Naive thymus-derived CD4-positive, alpha-beta T cell (primary cell): ENCODE results near the gene ARMC2. TPM values are rescaled to one million over a fixed set of nuclear protein-coding genes. Genes with fewer than 3 reads are reported as not detected.

Experiments
- ATAC-seq: fragments of 150-1000 bp; cut with Tn5 transposase; 2 replicates; pipeline ENCODE4 v1.10.0; 2021; ENCODE audit warnings: mild to moderate bottlenecking, moderate library complexity
- CTCF ChIA-PET: fragments of 350-600 bp; sonication (Branson Sonifier 250); formaldehyde crosslinking; loops from one replicate; lab custom pipeline; 2021; ENCODE audit warnings: antibody characterized with exemption; lab: Charles Lee
- POLR2A ChIA-PET: fragments of 350-600 bp; sonication (Branson Sonifier 250); formaldehyde crosslinking; loops from one replicate; lab custom pipeline; 2021; ENCODE audit warnings: antibody characterized with exemption, inconsistent platforms; lab: Charles Lee
- DNase-seq, 9 donors: peaks; one replicate each; pipeline versions ENCODE4 v3.0.0 to v3.0.0-alpha.2; 2020 to 2022; ENCODE audit warnings: mixed read lengths in 1 of 9
- H3K27ac ChIP-seq: one replicate; pipeline ENCODE4 v1.7.0; 2013; ENCODE audit warnings: mild to moderate bottlenecking, low read depth, low read length, moderate library complexity
- H3K27me3 ChIP-seq, 2 donors: one replicate each; pipeline ENCODE4 v1.7.0; 2013; ENCODE audit warnings: low read length in 2 of 2, mild to moderate bottlenecking in 2 of 2, moderate library complexity in 2 of 2; ENCODE audit not compliant: control insufficient read depth in 2 of 2, insufficient read depth in 2 of 2
- H3K36me3 ChIP-seq, 3 experiments: 1 replicate in 2 of 3; 2 replicates in 1 of 3; pipeline ENCODE4 v1.7.0; 2013; ENCODE audit warnings: low read length in 3 of 3, mild to moderate bottlenecking in 3 of 3, moderate library complexity in 1 of 3; ENCODE audit not compliant: insufficient read depth in 3 of 3, control insufficient read depth in 2 of 3
- H3K4me1 ChIP-seq, 2 donors: one replicate each; pipeline ENCODE4 v1.7.0; 2013; ENCODE audit warnings: low read length in 2 of 2, mild to moderate bottlenecking in 2 of 2, moderate library complexity in 1 of 2; ENCODE audit not compliant: control insufficient read depth in 2 of 2, insufficient read depth in 2 of 2
- H3K4me3 ChIP-seq: 2 replicates; pipeline ENCODE4 v1.7.0; 2013; ENCODE audit warnings: mild to moderate bottlenecking, low read length
- H3K9me3 ChIP-seq, 3 experiments: 1 replicate in 2 of 3; 2 replicates in 1 of 3; pipeline ENCODE4 v1.7.0; 2013; ENCODE audit warnings: low read length in 3 of 3; ENCODE audit not compliant: control insufficient read depth in 2 of 3
- H3K27ac Mint-ChIP-seq, 9 donors: one replicate each; pipeline ENCODE4 v1.8.0; 2020 to 2022; ENCODE audit warnings: mixed read lengths in 9 of 9, mild to moderate bottlenecking in 8 of 9, moderate library complexity in 5 of 9, inconsistent platforms in 2 of 9
- H3K27me3 Mint-ChIP-seq, 5 donors: one replicate each; pipeline ENCODE4 v1.8.0; 2021 to 2022; ENCODE audit warnings: mixed read lengths in 5 of 5, mild to moderate bottlenecking in 1 of 5
- H3K36me3 Mint-ChIP-seq, 5 donors: one replicate each; pipeline ENCODE4 v1.8.0; 2020 to 2022; ENCODE audit warnings: mixed read lengths in 5 of 5, mild to moderate bottlenecking in 3 of 5, inconsistent platforms in 1 of 5
- H3K4me1 Mint-ChIP-seq, 7 donors: one replicate each; pipeline ENCODE4 v1.8.0; 2020 to 2022; ENCODE audit warnings: mixed read lengths in 7 of 7, mild to moderate bottlenecking in 3 of 7, inconsistent platforms in 1 of 7
- H3K4me3 Mint-ChIP-seq, 10 donors: one replicate each; pipeline ENCODE4 v1.8.0; 2020 to 2022; ENCODE audit warnings: mild to moderate bottlenecking in 10 of 10, mixed read lengths in 10 of 10, moderate library complexity in 6 of 10, inconsistent platforms in 2 of 10
- H3K9me3 Mint-ChIP-seq, 11 donors: one replicate each; pipeline ENCODE4 v1.8.0; 2020 to 2022; ENCODE audit warnings: mixed read lengths in 11 of 11, mild to moderate bottlenecking in 4 of 11, inconsistent platforms in 1 of 11, moderate library complexity in 1 of 11
- intact Hi-C, 2 donors: fragments of 100-400 bp; cut with micrococcal nuclease; formaldehyde crosslinking; loops; one replicate each; pipeline ENCODE4 v1.15.1; 2023
- polyA plus RNA-seq, 2 donors: library from polyadenylated mRNA; unstranded; fragments of 300-500 nt; fragmentation: Illumina TruSeq; gene quantifications; one replicate each; pipeline ENCODE4 v1.2.3, GENCODE V29; 2021
- total RNA-seq, 6 experiments: library from RNA in 5 of 6; stranded (reverse) in 5 of 6; gene quantifications; 1 replicate in 5 of 6; 2 replicates in 1 of 6; pipeline ENCODE4 v1.2.3 and lab custom pipeline; 2021 to 2026

The ARMC2 gene
- total and polyA plus RNA-seq, 7 experiments from 2014 or later, result 3.6 to 12.7 (median 7.1) TPM

- DNase-seq, result no peak
- Histone ChIP-seq H3K36me3 (peaks cover 0 to 10% (median 0%) of the 10 kb centered on the region in 3 experiments), H3K4me1 (peaks cover 9 to 41% of the 10 kb centered on the region in 2 donors), H3K27ac (no peak overlapping the region), H3K9me3 (no peaks in the 10 kb centered on the region), H3K4me3 (no peak overlapping the region), H3K27me3 (no peaks in the 10 kb centered on the region)
- ATAC-seq, result no peak
- CTCF ChIA-PET, result interaction anchor here (0.6 kb wide), 1 partner anchor 177 kb away, joined by 3 read pairs; no protein-coding TSS in a partner anchor
- peak overlapping the region in 5 of 10 donors; percentile 10 to 79 (median 38) for H3K4me3 Mint-ChIP-seq
- H3K9me3 Mint-ChIP-seq, result peaks cover 0 to 9% (median 0%) of the 10 kb centered on the region in 11 donors
- POLR2A ChIA-PET, result interaction anchor here (0.6 kb wide), 1 partner anchor 175 kb away, joined by 4 read pairs; no protein-coding TSS in a partner anchor
- H3K4me1 Mint-ChIP-seq, result peaks cover 25 to 63% (median 31%) of the 10 kb centered on the region in 7 donors
- H3K27me3 Mint-ChIP-seq, result peaks cover 0 to 26% (median 0%) of the 10 kb centered on the region in 5 donors
- intact Hi-C loops, result loop anchor here in 1 of 2 donors (1.0 to 5.0 kb wide), 5 partner anchors 8 to 363 kb away; partner anchors contain the start of gene ARMC2
- peaks cover 9 to 66% (median 49%) of the 10 kb centered on the region in 5 donors for H3K36me3 Mint-ChIP-seq
- H3K27ac Mint-ChIP-seq, result peak overlapping the region in 4 of 9 donors; percentile 13 to 92 (median 60)
Measured at GRCh38 chr6:108873971-108874370, 25.7 kb downstream of the ARMC2 start.

- peak in 1 of 9 donors; percentile 66 for DNase-seq
Measured at GRCh38 chr6:108874470-108875160, 26.4 kb downstream of the ARMC2 start.

GRCh38 chr6:108875161-108875555 lies 26.9 kb downstream of the ARMC2 start:
- H3K4me3 Mint-ChIP-seq, result peak overlapping the region in 8 of 10 donors; percentile 25 to 79 (median 48)
- POLR2A ChIA-PET, result interaction anchor here (0.6 kb wide), 1 partner anchor 201 kb away, joined by 4 read pairs; no protein-coding TSS in a partner anchor
- H3K36me3 Mint-ChIP-seq, result peaks cover 12 to 69% (median 54%) of the 10 kb centered on the region in 5 donors
- no peak overlapping the region for H3K27ac ChIP-seq
- no peak overlapping the region for H3K4me3 ChIP-seq
- H3K9me3 Mint-ChIP-seq, result peaks cover 0 to 18% (median 0%) of the 10 kb centered on the region in 11 donors
- peaks cover 0 to 29% (median 0%) of the 10 kb centered on the region in 5 donors for H3K27me3 Mint-ChIP-seq
- DNase-seq (no peak), ATAC-seq (peak; percentile 28)
- H3K4me1 Mint-ChIP-seq, result peaks cover 25 to 63% (median 31%) of the 10 kb centered on the region in 7 donors
- H3K4me1 ChIP-seq, result peaks cover 9 to 41% of the 10 kb centered on the region in 2 donors
- intact Hi-C loops, result loop anchor here in 1 of 2 donors (1.0 kb wide), 1 partner anchor 8 kb away; no protein-coding TSS in a partner anchor
- H3K36me3 ChIP-seq, result peaks cover 0 to 11% (median 0%) of the 10 kb centered on the region in 3 experiments
- H3K9me3 ChIP-seq, result no peaks in the 10 kb centered on the region
- CTCF ChIA-PET, result interaction anchor here (0.6 to 0.8 kb wide), 2 partner anchors 31 to 308 kb away, joined by 3 to 5 read pairs; no protein-coding TSS in a partner anchor
- no peaks in the 10 kb centered on the region for H3K27me3 ChIP-seq
- peak overlapping the region in 8 of 9 donors; percentile 6 to 92 (median 55) for H3K27ac Mint-ChIP-seq

More at GRCh38 chr6:108874470-108875160, 26.4 kb downstream of the ARMC2 start:
- H3K36me3 ChIP-seq, result peaks cover 0 to 10% (median 0%) of the 10 kb centered on the region in 3 experiments
- ATAC-seq, result peak; percentile 79
- intact Hi-C loops, result loop anchor here in 1 of 2 donors (1.0 to 5.0 kb wide), 6 partner anchors 8 to 363 kb away; partner anchors contain the start of gene ARMC2
- H3K4me1 Mint-ChIP-seq, result peaks cover 25 to 63% (median 31%) of the 10 kb centered on the region in 7 donors
- H3K4me3 Mint-ChIP-seq, result peak overlapping the region in 8 of 10 donors; percentile 25 to 79 (median 43)
- H3K27me3 Mint-ChIP-seq, result peaks cover 0 to 29% (median 0%) of the 10 kb centered on the region in 5 donors
- no peaks in the 10 kb centered on the region for H3K27me3 ChIP-seq
- peak overlapping the region in 7 of 9 donors; percentile 6 to 92 (median 53) for H3K27ac Mint-ChIP-seq
- no peak overlapping the region for H3K4me3 ChIP-seq
- POLR2A ChIA-PET, result interaction anchor here (0.6 kb wide), 1 partner anchor 202 kb away, joined by 4 read pairs; no protein-coding TSS in a partner anchor
- peaks cover 0 to 16% (median 0%) of the 10 kb centered on the region in 11 donors for H3K9me3 Mint-ChIP-seq
- H3K27ac ChIP-seq, result peak overlapping the region; percentile 22
- peaks cover 12 to 69% (median 54%) of the 10 kb centered on the region in 5 donors for H3K36me3 Mint-ChIP-seq
- peaks cover 9 to 41% of the 10 kb centered on the region in 2 donors for H3K4me1 ChIP-seq
- no peaks in the 10 kb centered on the region for H3K9me3 ChIP-seq
- CTCF ChIA-PET, result interaction anchor here (0.6 to 0.8 kb wide), 2 partner anchors 31 to 307 kb away, joined by 3 to 5 read pairs; no protein-coding TSS in a partner anchor

- H3K27me3 Mint-ChIP-seq, result peaks cover 0 to 32% (median 0%) of the 10 kb centered on the region in 5 donors
- Histone ChIP-seq H3K4me1 (peaks cover 9 to 33% of the 10 kb centered on the region in 2 donors), H3K27ac (no peak overlapping the region), H3K27me3 (no peaks in the 10 kb centered on the region), H3K36me3 (peaks cover 0 to 8% (median 0%) of the 10 kb centered on the region in 3 experiments), H3K9me3 (no peaks in the 10 kb centered on the region), H3K4me3 (no peak overlapping the region)
- H3K4me3 Mint-ChIP-seq, result no peak overlapping the region
- H3K4me1 Mint-ChIP-seq, result peaks cover 24 to 55% (median 26%) of the 10 kb centered on the region in 7 donors
- peaks cover 18 to 70% (median 48%) of the 10 kb centered on the region in 5 donors for H3K36me3 Mint-ChIP-seq
- POLR2A ChIA-PET, result no interaction called here
- no peak overlapping the region for H3K27ac Mint-ChIP-seq
- DNase-seq (no peak), ATAC-seq (no peak)
- H3K9me3 Mint-ChIP-seq, result peaks cover 0 to 18% (median 0%) of the 10 kb centered on the region in 11 donors
- CTCF ChIA-PET, result interaction anchor here (1.0 kb wide), 1 partner anchor 13 kb away, joined by 3 read pairs; no protein-coding TSS in a partner anchor
- intact Hi-C loops, result no loop called here
Measured at GRCh38 chr6:108877046-108877751, 29.0 kb downstream of the ARMC2 start.

GRCh38 chr6:108878942-108879341 lies 30.7 kb downstream of the ARMC2 start:
- Histone ChIP-seq H3K36me3 (peaks cover 0 to 8% (median 0%) of the 10 kb centered on the region in 3 experiments), H3K27ac (no peak overlapping the region), H3K4me3 (no peak overlapping the region), H3K9me3 (no peaks in the 10 kb centered on the region), H3K27me3 (no peaks in the 10 kb centered on the region), H3K4me1 (peaks cover 8 to 16% of the 10 kb centered on the region in 2 donors)
- POLR2A ChIA-PET, result no interaction called here
- CTCF ChIA-PET, result no interaction called here
- Mint-ChIP-seq H3K4me3 (no peak overlapping the region), H3K36me3 (peaks cover 18 to 74% (median 52%) of the 10 kb centered on the region in 5 donors), H3K27ac (no peak overlapping the region), H3K4me1 (peaks cover 15 to 56% (median 19%) of the 10 kb centered on the region in 7 donors), H3K9me3 (peaks cover 0 to 26% (median 6%) of the 10 kb centered on the region in 11 donors), H3K27me3 (peaks cover 0 to 29% (median 0%) of the 10 kb centered on the region in 5 donors)
- no peak for ATAC-seq
- no peak for DNase-seq
- intact Hi-C loops, result no loop called here
